GM12875 (cell line): Measurements from ENCODE around the gene FOXD1.
"Not testable (repeated sequence)": the region's sequence is repeated elsewhere in the genome, so short reads cannot be mapped to it uniquely, and the experiment has no call there.

Source experiments
- H3K4me3 ChIP-seq: one replicate; pipeline ENCODE4 v1.5.1; 2011; ENCODE audit warnings: low read depth, low read length, control low read depth
- TF ChIP-seq, protein P1 (sequence below): IDR thresholded peaks from 2 replicates; pipeline ENCODE4 v1.5.1; 2011; ENCODE audit warnings: low read depth, mild to moderate bottlenecking, control low read depth, inconsistent platforms, low read length, moderate library complexity, borderline replicate concordance; ENCODE audit not compliant: insufficient read depth

The FOXD1 gene

DNA sequence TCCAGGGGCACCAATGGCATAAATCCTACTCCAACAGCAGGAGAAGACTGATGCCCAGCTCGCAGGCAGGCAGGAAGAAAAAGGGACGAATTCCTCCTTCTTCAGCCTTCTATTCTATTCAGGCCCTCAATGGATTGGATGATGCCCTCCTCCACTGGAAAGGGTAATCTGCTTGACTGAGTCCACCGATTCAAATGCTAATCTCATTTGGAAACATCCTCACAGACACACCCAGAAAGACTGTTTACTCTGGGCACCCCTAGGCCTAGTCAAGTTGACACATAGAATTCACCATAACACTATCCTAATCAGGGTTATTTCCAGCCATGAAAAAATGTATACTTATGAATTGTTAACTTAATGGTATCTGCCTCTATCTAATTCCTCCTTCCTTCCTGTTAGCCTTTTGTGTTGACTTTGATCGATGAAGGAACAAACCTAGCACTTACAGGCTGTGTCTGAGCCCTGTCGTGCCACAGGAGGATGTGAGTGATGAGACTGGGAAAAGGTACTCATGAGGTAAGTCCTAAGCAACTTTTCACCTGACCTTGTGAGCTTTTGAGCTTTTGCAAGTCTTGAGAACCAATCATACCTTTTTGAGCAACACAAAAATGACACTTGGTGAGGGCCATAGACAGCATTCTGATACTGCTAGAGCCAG lies 36.5 kb downstream of the FOXD1 start:
- TF ChIP-seq, protein P1, sequence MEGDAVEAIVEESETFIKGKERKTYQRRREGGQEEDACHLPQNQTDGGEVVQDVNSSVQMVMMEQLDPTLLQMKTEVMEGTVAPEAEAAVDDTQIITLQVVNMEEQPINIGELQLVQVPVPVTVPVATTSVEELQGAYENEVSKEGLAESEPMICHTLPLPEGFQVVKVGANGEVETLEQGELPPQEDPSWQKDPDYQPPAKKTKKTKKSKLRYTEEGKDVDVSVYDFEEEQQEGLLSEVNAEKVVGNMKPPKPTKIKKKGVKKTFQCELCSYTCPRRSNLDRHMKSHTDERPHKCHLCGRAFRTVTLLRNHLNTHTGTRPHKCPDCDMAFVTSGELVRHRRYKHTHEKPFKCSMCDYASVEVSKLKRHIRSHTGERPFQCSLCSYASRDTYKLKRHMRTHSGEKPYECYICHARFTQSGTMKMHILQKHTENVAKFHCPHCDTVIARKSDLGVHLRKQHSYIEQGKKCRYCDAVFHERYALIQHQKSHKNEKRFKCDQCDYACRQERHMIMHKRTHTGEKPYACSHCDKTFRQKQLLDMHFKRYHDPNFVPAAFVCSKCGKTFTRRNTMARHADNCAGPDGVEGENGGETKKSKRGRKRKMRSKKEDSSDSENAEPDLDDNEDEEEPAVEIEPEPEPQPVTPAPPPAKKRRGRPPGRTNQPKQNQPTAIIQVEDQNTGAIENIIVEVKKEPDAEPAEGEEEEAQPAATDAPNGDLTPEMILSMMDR = no peak
- no peak overlapping the region for H3K4me3 ChIP-seq

DNA sequence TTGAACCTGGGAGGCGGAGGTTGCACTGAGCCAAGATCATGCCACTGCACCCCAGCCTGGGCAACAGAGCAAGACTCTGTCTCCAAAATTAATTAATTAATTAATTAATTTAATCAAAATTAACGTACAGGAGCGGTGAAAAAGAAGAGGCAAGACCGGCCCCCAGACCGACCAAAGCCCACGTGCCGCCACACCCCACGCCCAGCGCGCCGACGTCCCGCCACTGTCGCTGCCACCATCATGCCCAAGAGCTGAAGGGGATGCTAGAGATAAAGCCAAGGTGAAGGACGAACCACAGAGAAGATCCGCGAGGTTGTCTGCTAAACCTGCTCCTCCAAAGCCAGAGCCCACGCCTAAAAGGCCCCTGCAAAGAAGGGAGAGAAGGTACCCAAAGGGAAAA lies 38.6 kb downstream of the FOXD1 start:
- not testable (repeated sequence) for H3K4me3 ChIP-seq

DNA sequence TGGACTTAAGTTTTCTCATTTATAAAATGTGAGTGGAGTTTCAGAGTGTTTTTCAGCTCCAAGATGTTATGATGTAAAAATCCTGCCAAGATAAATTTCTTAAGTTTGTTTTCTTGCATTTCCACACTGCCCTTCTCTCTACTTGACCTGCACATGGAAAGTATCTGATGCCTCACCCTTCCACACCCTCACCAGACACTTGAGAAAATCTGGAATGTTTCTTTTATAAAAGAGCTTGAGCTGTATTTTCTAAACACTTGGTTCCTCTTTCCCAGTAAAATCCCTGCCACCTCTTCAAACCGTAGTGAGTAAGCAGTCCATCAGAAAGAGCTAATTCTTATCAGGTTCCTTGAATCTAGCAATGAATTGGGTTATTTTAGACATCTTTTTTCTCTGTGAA lies 42.9 kb downstream of the FOXD1 start:
- no peak overlapping the region for H3K4me3 ChIP-seq
- TF ChIP-seq, protein P1 = no peak

GRCh38 chr5:73399775-73400174 lies 48.8 kb downstream of the FOXD1 start:
- no peak overlapping the region for H3K4me3 ChIP-seq
- TF ChIP-seq, protein P1 = no peak
